Caco-2 (cell line): Measurements from ENCODE around the gene CIITA. TPM values are rescaled to one million over a fixed set of nuclear protein-coding genes. Genes with fewer than 3 reads are reported as not detected.
"Not testable (repeated sequence)": the region's sequence is repeated elsewhere in the genome, so short reads cannot be mapped to it uniquely, and the experiment has no call there.

Experiments
- BruUV-seq: library from RNA; stranded (reverse); fragments of 400-500 nt; replicated peaks from 2 replicates; lab custom pipeline; 2021; lab: Mats Ljungman, UMichigan
- CTCF ChIA-PET: fragments of 300-600 bp; sonication (Branson Sonifier 250); formaldehyde crosslinking; loops from one replicate; lab custom pipeline; 2022; ENCODE audit warnings: antibody characterized with exemption; lab: Charles Lee
- POLR2A ChIA-PET: fragments of 300-600 bp; sonication (Branson Sonifier 250); formaldehyde crosslinking; loops from one replicate; lab custom pipeline; 2022; ENCODE audit warnings: antibody characterized with exemption; lab: Charles Lee
- DNase-seq, 2 experiments: peaks; one replicate each; pipeline versions ENCODE4 v3.0.0 to v3.0.0-alpha.2; 2020 to 2022
- H3K27me3 ChIP-seq: replicated peaks from 2 replicates; pipeline ENCODE4 v1.6.0; 2011; ENCODE audit warnings: low read length; ENCODE audit not compliant: control insufficient read depth, insufficient read depth
- H3K36me3 ChIP-seq: 2 replicates; pipeline ENCODE4 v1.5.1; 2011; ENCODE audit warnings: low read length; ENCODE audit not compliant: control insufficient read depth, insufficient read depth
- H3K4me1 ChIP-seq: fragments of 250-450 bp; sonication (Bioruptor Pico); 2 replicates; pipeline ENCODE4 v1.5.1; 2020; ENCODE audit warnings: mild to moderate bottlenecking
- H3K4me3 ChIP-seq: 2 replicates; pipeline ENCODE4 v1.5.1; 2011; ENCODE audit warnings: low read depth, mild to moderate bottlenecking, control low read depth, low read length
- H3K9me3 ChIP-seq: fragments of 250-450 bp; sonication (Bioruptor Pico); 2 replicates; pipeline ENCODE4 v1.5.1; 2020; ENCODE audit warnings: mild to moderate bottlenecking, moderate library complexity
- H3K27ac Mint-ChIP-seq: one replicate; pipeline ENCODE4 v1.8.0; 2022; ENCODE audit warnings: mixed read lengths; ENCODE audit not compliant: unreplicated experiment
- H3K27me3 Mint-ChIP-seq: one replicate; pipeline ENCODE4 v1.8.0; 2022; ENCODE audit warnings: mixed read lengths; ENCODE audit not compliant: insufficient read depth, unreplicated experiment
- H3K36me3 Mint-ChIP-seq: one replicate; pipeline ENCODE4 v1.8.0; 2022; ENCODE audit warnings: mild to moderate bottlenecking, mixed read lengths; ENCODE audit not compliant: insufficient read depth, unreplicated experiment
- H3K4me1 Mint-ChIP-seq: one replicate; pipeline ENCODE4 v1.8.0; 2022; ENCODE audit warnings: low read depth, mixed read lengths; ENCODE audit not compliant: unreplicated experiment
- H3K4me3 Mint-ChIP-seq: one replicate; pipeline ENCODE4 v1.8.0; 2022; ENCODE audit warnings: mild to moderate bottlenecking, moderate library complexity, mixed read lengths; ENCODE audit not compliant: unreplicated experiment
- H3K9me3 Mint-ChIP-seq: one replicate; pipeline ENCODE4 v1.8.0; 2022; ENCODE audit warnings: mixed read lengths; ENCODE audit not compliant: unreplicated experiment
- intact Hi-C: fragments of 100-400 bp; cut with micrococcal nuclease; formaldehyde crosslinking; loops from one replicate; pipeline ENCODE4 v1.10.0; 2022; ENCODE audit not compliant: unreplicated experiment
- total RNA-seq: library from RNA; stranded (reverse); gene quantifications from 2 replicates; pipeline ENCODE4 v1.2.3, GENCODE V29; 2022
- TF ChIP-seq, protein P1 (sequence below), 2 experiments: fragments of 200-600 bp in 1 of 2; IDR thresholded peaks; 1 replicate in 1 of 2; 2 replicates in 1 of 2; pipeline versions ENCODE4 v1.5.1 to v1.8.0; 2011 to 2022; ENCODE audit warnings: antibody characterized with exemption in 1 of 2, control low read depth in 1 of 2, inconsistent platforms in 1 of 2, low read depth in 1 of 2, low read length in 1 of 2, mild to moderate bottlenecking in 1 of 2, moderate library complexity in 1 of 2; ENCODE audit not compliant: insufficient read depth in 1 of 2, severe bottlenecking in 1 of 2, unreplicated experiment in 1 of 2

The CIITA gene
- total RNA-seq, 1 experiment from 2014 or later: 0.27 TPM

DNA sequence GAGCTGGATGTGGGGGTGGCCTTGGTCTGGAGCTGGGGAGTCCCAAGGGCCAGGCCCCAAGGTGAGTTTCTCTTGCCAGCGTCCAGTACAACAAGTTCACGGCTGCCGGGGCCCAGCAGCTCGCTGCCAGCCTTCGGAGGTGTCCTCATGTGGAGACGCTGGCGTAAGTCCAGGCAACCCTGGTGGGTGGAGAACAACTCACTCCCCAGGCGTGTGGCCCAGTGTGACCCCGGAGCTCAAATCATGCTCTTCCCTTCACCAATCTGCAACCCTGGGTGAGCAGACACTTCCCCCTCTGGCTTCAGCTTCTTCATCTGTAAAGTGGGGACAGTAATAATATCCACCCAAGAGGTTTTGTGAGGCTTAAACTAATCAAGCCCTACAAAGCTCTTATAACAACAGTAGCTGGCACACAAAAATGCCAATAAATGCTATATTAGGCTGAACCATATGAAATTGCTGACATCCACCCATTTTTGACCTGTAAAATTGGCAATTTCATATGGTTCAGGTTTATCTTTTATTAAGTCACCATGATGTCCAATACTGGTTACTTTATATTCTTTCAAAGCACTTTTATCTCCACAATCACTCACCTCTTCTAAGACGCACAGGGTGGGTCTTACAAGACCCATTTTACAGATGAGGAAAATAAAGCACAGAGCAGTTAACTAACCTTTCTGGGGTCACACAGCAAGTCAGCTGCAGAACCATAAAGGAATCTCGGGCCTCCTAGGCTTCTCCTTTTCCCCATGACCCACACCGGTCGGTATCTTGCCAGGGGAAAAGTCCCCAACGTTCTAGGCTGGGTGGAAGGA, 45.5 kb downstream of the CIITA start:
- H3K27me3 Mint-ChIP-seq: no peaks in the 10 kb centered on the region
- no peak overlapping the region for H3K4me3 ChIP-seq
- DNase-seq: no peak
- no peak overlapping the region for H3K27ac Mint-ChIP-seq
- peaks cover 11% of the 10 kb centered on the region for H3K36me3 Mint-ChIP-seq
- H3K4me3 Mint-ChIP-seq: no peak overlapping the region
- peaks cover 16% of the 10 kb centered on the region for H3K4me1 ChIP-seq
- BruUV-seq: no TSS peak
- CTCF ChIA-PET: no interaction called here
- intact Hi-C loops: no loop called here
- no peaks in the 10 kb centered on the region for H3K27me3 ChIP-seq
- TF ChIP-seq, protein P1, sequence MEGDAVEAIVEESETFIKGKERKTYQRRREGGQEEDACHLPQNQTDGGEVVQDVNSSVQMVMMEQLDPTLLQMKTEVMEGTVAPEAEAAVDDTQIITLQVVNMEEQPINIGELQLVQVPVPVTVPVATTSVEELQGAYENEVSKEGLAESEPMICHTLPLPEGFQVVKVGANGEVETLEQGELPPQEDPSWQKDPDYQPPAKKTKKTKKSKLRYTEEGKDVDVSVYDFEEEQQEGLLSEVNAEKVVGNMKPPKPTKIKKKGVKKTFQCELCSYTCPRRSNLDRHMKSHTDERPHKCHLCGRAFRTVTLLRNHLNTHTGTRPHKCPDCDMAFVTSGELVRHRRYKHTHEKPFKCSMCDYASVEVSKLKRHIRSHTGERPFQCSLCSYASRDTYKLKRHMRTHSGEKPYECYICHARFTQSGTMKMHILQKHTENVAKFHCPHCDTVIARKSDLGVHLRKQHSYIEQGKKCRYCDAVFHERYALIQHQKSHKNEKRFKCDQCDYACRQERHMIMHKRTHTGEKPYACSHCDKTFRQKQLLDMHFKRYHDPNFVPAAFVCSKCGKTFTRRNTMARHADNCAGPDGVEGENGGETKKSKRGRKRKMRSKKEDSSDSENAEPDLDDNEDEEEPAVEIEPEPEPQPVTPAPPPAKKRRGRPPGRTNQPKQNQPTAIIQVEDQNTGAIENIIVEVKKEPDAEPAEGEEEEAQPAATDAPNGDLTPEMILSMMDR (IDR thresholded peaks at IDR 0.05; ENCODE audit: insufficient read depth in 1 of 2, low read depth in 1 of 2, low read length in 1 of 2, severe bottlenecking in 1 of 2, unreplicated experiment in 1 of 2): no peak
- H3K36me3 ChIP-seq: no peaks in the 10 kb centered on the region
- H3K9me3 Mint-ChIP-seq: no peaks in the 10 kb centered on the region
- POLR2A ChIA-PET: no interaction called here
- H3K9me3 ChIP-seq: no peaks in the 10 kb centered on the region
- H3K4me1 Mint-ChIP-seq: no peaks in the 10 kb centered on the region

DNA sequence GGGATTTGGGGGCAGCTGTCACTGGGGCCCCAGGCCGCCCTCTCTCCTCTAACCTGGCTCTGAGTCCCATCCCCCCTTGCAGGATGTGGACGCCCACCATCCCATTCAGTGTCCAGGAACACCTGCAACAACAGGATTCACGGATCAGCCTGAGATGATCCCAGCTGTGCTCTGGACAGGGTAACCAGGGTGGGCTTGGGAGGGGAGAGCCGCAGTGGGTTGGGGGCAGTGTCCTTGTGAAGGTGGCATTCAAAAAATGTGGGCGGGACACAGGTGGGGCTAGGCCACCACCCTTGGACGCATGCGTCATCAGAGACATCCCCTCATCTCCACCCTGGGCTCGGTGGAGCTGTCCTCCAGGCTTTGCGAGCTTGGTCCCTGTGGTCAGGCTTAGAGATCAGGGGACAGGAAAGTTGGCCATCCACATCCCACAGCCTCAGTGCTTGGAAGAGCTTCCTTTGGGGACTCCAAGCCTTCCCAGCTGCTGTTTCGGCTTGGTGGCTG, 46.2 kb downstream of the CIITA start:
- Histone ChIP-seq H3K9me3 (no peaks in the 10 kb centered on the region), H3K36me3 (no peaks in the 10 kb centered on the region; the same call in 1 of the 2 replicates), H3K27me3 (no peaks in the 10 kb centered on the region), H3K4me1 (peaks cover 13% of the 10 kb centered on the region), H3K4me3 (no peak overlapping the region)
- H3K36me3 Mint-ChIP-seq: peaks cover 11% of the 10 kb centered on the region
- no peaks in the 10 kb centered on the region for H3K4me1 Mint-ChIP-seq
- intact Hi-C loops: no loop called here
- DNase-seq: no peak
- H3K27me3 Mint-ChIP-seq: no peaks in the 10 kb centered on the region
- no peak overlapping the region for H3K27ac Mint-ChIP-seq
- TF ChIP-seq, protein P1 (IDR thresholded peaks at IDR 0.05; ENCODE audit: insufficient read depth in 1 of 2, low read depth in 1 of 2, low read length in 1 of 2, severe bottlenecking in 1 of 2, unreplicated experiment in 1 of 2): no peak
- ChIA-PET POLR2A (no interaction called here), CTCF (no interaction called here)
- no TSS peak for BruUV-seq
- H3K4me3 Mint-ChIP-seq: no peak overlapping the region
- H3K9me3 Mint-ChIP-seq: no peaks in the 10 kb centered on the region

DNA sequence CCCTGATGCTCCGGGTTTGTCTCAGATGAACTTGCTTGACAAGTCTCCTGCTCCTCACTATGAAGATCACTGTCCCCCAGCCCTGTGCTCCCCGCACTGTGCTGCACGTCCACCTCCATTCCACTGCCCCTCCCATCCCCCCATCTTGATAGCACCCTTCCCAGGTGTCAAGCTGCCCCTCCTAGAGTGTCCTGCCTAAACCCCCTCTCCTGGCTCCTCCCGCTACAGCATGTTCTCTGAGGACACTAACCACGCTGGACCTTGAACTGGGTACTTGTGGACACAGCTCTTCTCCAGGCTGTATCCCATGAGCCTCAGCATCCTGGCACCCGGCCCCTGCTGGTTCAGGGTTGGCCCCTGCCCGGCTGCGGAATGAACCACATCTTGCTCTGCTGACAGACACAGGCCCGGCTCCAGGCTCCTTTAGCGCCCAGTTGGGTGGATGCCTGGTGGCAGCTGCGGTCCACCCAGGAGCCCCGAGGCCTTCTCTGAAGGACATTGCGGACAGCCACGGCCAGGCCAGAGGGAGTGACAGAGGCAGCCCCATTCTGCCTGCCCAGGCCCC, 46.7 kb downstream of the CIITA start:
- H3K4me1 Mint-ChIP-seq: no peaks in the 10 kb centered on the region
- peak overlapping the region; percentile 50 for H3K27ac Mint-ChIP-seq
- POLR2A ChIA-PET: no interaction called here

DNA sequence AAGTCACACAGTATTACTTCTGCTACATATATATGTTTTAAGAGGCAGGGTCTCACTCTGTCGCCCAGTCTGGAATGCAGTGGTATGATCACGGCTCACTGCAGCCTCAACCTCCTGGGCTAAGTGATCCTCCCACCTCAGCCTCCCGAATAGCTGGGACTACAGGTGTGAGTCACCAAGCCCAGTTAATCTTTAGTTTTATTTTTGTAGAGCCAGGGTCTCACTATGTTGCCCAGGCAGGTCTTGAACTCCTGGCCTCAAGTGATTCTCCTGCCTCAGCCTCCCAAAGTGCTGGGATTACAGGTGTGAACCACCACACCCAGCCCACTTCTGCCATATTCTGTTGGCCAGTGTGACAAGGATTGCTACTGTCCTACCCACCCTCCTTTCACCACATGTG, 48.3 kb downstream of the CIITA start:
- H3K36me3 Mint-ChIP-seq: peaks cover 11% of the 10 kb centered on the region
- H3K36me3 ChIP-seq, H3K9me3 Mint-ChIP-seq, H3K27me3 Mint-ChIP-seq, H3K4me1 ChIP-seq, H3K27me3 ChIP-seq, H3K9me3 ChIP-seq, H3K27ac Mint-ChIP-seq, H3K4me3 ChIP-seq, POLR2A ChIA-PET, BruUV-seq, DNase-seq, intact Hi-C loops, H3K4me1 Mint-ChIP-seq, H3K4me3 Mint-ChIP-seq: not testable (repeated sequence)
- CTCF ChIA-PET: interaction anchor here (0.7 kb wide), 1 partner anchor 367 kb away, joined by 4 read pairs; no protein-coding TSS in a partner anchor

More for the DNA sequence above, 46.7 kb downstream of the CIITA start:
- CTCF ChIA-PET: interaction anchor here (0.7 kb wide), 1 partner anchor 409 kb away, joined by 4 read pairs; no protein-coding TSS in a partner anchor
- TF ChIP-seq, protein P1 (IDR thresholded peaks at IDR 0.05; ENCODE audit: insufficient read depth in 1 of 2, low read depth in 1 of 2, low read length in 1 of 2, severe bottlenecking in 1 of 2, unreplicated experiment in 1 of 2): no peak
- Mint-ChIP-seq H3K9me3 (no peaks in the 10 kb centered on the region), H3K4me3 (no peak overlapping the region), H3K27me3 (no peaks in the 10 kb centered on the region), H3K36me3 (peaks cover 11% of the 10 kb centered on the region)
- no TSS peak for BruUV-seq
- Histone ChIP-seq H3K4me3 (no peak overlapping the region), H3K27me3 (no peaks in the 10 kb centered on the region), H3K4me1 (peaks cover 8% of the 10 kb centered on the region; the same call in 1 of the 2 replicates), H3K36me3 (no peaks in the 10 kb centered on the region; the same call in 1 of the 2 replicates), H3K9me3 (no peaks in the 10 kb centered on the region)
- intact Hi-C loops: no loop called here
- DNase-seq: no peak
